ENCODE measurements around the gene SLC10A3. TPM values are rescaled to one million over a fixed set of nuclear protein-coding genes. Genes with fewer than 3 reads are reported as not detected.

The SLC10A3 gene
- total RNA-seq, 4 donors from 2014 or later, result 9.1 to 62.8 (median 32.7) TPM

DNA sequence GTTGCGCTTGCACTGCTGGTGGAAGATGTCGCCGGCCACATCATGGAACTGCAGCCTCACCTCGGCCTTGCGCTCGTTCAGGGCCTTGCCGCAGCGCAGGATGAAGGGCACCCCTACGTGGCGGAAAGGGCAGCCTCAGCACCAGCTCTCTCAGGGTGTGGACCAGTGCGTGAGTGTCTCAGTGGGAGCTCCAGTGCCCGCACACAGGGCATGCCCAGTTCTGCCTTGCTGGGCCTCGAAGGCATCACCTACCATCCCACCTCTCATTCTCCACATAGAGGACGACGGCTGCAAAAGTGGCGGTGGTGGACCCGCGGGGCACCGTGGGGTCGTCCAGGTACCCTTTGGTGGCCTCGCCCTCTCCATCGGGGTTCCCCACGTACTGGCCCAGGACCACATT lies 42.3 kb upstream of the SLC10A3 start:
- no peaks in the 10 kb centered on the region for H3K27me3 ChIP-seq
- TF ChIP-seq CTCF (IDR thresholded peaks at IDR 0.05) (no peak), POLR2A (IDR thresholded peaks at IDR 0.05) (no peak)
- no peak for DNase-seq
- intact Hi-C loops (cut with DNase I; ENCODE audit: low total_unique reads), result no loop called here
- H3K27ac ChIP-seq, result no peak overlapping the region
- no peaks in the 10 kb centered on the region for H3K4me1 ChIP-seq
- H3K9me3 ChIP-seq, result no peaks in the 10 kb centered on the region
- no peak overlapping the region for H3K4me3 ChIP-seq
- H3K36me3 ChIP-seq, result no peaks in the 10 kb centered on the region

GRCh38 chrX:154531626-154532025 lies 41.2 kb upstream of the SLC10A3 start:
- no peaks in the 10 kb centered on the region for H3K9me3 ChIP-seq
- intact Hi-C loops (cut with DNase I; ENCODE audit: low total_unique reads), result no loop called here
- TF ChIP-seq POLR2A (IDR thresholded peaks at IDR 0.05) (no peak), CTCF (IDR thresholded peaks at IDR 0.05) (no peak)
- peak overlapping the region; percentile 5 to 44 for H3K27ac ChIP-seq
- no peak overlapping the region for H3K4me3 ChIP-seq
- no peaks in the 10 kb centered on the region for H3K27me3 ChIP-seq
- H3K4me1 ChIP-seq, result no peaks in the 10 kb centered on the region
- no peaks in the 10 kb centered on the region for H3K36me3 ChIP-seq
- no peak for DNase-seq

DNA sequence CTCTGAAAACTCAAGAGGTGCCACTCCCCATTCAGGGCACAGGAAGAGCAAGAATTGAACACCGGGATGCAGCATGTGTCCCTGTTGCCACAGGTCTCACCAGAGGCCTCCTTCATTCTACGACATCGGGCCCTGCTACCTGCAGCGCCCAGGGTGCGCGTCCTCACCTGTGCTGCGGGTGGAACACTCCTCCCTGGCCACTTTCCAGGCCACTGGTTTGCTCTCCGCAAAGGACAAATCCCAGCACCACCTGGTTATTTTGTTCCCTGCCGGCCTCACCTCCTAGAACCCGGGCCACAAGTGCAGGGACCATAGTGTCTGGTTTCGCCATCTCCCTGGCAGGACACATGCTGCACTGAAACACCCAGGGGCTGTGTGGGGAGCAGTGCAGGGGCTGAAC lies 39.9 kb upstream of the SLC10A3 start:
- peak overlapping the region in 1 of 2 donors; percentile 3 for H3K27ac ChIP-seq
- no peak for DNase-seq
- no peaks in the 10 kb centered on the region for H3K4me1 ChIP-seq
- no peaks in the 10 kb centered on the region for H3K27me3 ChIP-seq
- H3K36me3 ChIP-seq, result no peaks in the 10 kb centered on the region
- no peak overlapping the region for H3K4me3 ChIP-seq
- intact Hi-C loops (cut with DNase I; ENCODE audit: low total_unique reads), result no loop called here
- TF ChIP-seq POLR2A (IDR thresholded peaks at IDR 0.05), result no peak
- TF ChIP-seq CTCF (IDR thresholded peaks at IDR 0.05), result no peak
- no peaks in the 10 kb centered on the region for H3K9me3 ChIP-seq

- Histone ChIP-seq H3K36me3 (no peaks in the 10 kb centered on the region), H3K27ac (no peak overlapping the region), H3K27me3 (no peaks in the 10 kb centered on the region), H3K9me3 (no peaks in the 10 kb centered on the region), H3K4me3 (no peak overlapping the region), H3K4me1 (no peaks in the 10 kb centered on the region)
- TF ChIP-seq POLR2A (IDR thresholded peaks at IDR 0.05), result no peak
- no peak for TF ChIP-seq CTCF (IDR thresholded peaks at IDR 0.05)
- DNase-seq, result no peak
- intact Hi-C loops (cut with DNase I; ENCODE audit: low total_unique reads), result no loop called here
These were observed 38.8 kb upstream of the SLC10A3 start for GRCh38 chrX:154529206-154529612.

DNA sequence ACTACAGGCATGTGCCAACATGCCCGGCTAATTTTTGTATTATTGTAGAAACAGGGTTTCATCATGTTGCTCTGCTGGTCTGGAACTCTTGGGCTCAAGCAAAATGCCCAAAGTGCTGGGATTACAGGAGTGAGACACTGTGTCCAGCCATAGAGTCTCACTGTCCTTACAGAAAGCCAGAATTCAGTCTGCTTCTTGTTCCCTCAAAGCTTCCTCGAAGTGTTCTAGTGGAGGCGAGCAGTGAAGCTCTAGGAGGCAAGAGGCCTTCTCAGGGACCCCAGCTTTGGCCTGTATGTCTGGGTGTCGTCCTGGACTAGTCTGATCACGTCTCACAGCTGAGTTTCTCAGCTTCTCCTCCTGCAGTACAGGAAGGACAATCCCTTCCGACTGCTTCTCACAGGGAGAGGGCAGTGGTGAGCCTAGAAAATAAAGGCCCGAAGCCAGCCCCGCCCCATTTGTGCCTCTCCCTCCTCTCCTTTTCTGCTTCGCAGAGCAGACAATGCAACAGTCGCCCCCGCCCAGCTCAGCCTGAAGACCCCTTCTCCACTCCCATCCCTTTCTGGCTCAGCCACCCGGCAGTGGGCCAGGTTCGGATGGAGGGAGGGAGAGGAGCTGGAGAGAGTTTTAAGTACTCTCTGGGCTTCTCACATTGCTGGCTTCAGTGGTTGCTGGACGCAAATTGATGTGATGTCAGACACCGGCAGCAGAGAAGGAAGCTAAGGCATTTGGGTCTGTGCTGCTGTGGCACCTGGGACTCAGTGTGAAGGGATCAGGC lies 36.7 kb upstream of the SLC10A3 start:
- TF ChIP-seq CTCF (IDR thresholded peaks at IDR 0.05), result peak; percentile 34 to 58 (median 52)
- TF ChIP-seq POLR2A (IDR thresholded peaks at IDR 0.05), result peak in 1 of 2 donors; percentile 14
- Histone ChIP-seq H3K27ac (peak overlapping the region; percentile 75 to 80), H3K9me3 (no peaks in the 10 kb centered on the region), H3K36me3 (no peaks in the 10 kb centered on the region), H3K27me3 (no peaks in the 10 kb centered on the region), H3K4me3 (peak overlapping the region in 1 of 2 donors; percentile 32), H3K4me1 (no peaks in the 10 kb centered on the region)
- DNase-seq, result peak; percentile 82 to 84
- intact Hi-C loops (cut with DNase I; ENCODE audit: low total_unique reads), result no loop called here
